Measurements from ENCODE around the gene CCDC40. TPM values are rescaled to one million over a fixed set of nuclear protein-coding genes. Genes with fewer than 3 reads are reported as not detected.

Gene CCDC40
- total and polyA plus RNA-seq, 9 of the 15 experiments (the other 6 are each of a cell fraction or from before 2014, with no cell fraction given), result 0.07 to 0.33 TPM; not detected in 7

- TF ChIP-seq ZNF175 (CRISPR knock-in tag; IDR thresholded peaks at IDR 0.05; ENCODE audit: low read depth), result no peak
- TF ChIP-seq FOXA3 (CRISPR knock-in tag; conservative IDR thresholded peaks at IDR 0.05 in 1 of 2, IDR thresholded peaks at IDR 0.05 in 1 of 2), result no peak
- no peak for TF ChIP-seq ATF1 (CRISPR knock-in tag; IDR thresholded peaks at IDR 0.05)
- 0 out of 2 replicates have a peak, but pooled peaks have one; percentile 28 for TF ChIP-seq ATF1 (tag; IDR thresholded peaks at IDR 0.05)
- TF ChIP-seq HNRNPL (IDR thresholded peaks at IDR 0.05; ENCODE audit: low read depth, low read length), result no peak
- TF ChIP-seq SPI1 (IDR thresholded peaks at IDR 0.05; ENCODE audit: borderline replicate concordance, low read depth, low read length), result no peak
- TF ChIP-seq MNT (conservative IDR thresholded peaks at IDR 0.05), result peak in 1 of 2 experiments; percentile 56; a peak in 2 of 4 replicates
- no peak for TF ChIP-seq TEAD2 (tag; IDR thresholded peaks at IDR 0.05)
- no peak for TF ChIP-seq NCOA2 (IDR thresholded peaks at IDR 0.05; ENCODE audit: partially characterized antibody in 2 of 2)
- TF ChIP-seq ZBTB1 (CRISPR knock-in tag; IDR thresholded peaks at IDR 0.05; ENCODE audit: borderline replicate concordance, low read depth), result no peak
- peak; percentile 89 for TF ChIP-seq L3MBTL2 (IDR thresholded peaks at IDR 0.05)
- TF ChIP-seq E2F6 (IDR thresholded peaks at IDR 0.05; ENCODE audit: borderline replicate concordance in 1 of 2, extremely low read depth in 1 of 2, insufficient read depth in 1 of 2, insufficient read length in 1 of 2, low read depth in 1 of 2, low read length in 1 of 2, poor library complexity in 1 of 2, severe bottlenecking in 1 of 2), result peak; percentile 56 to 82
- no peak for TF ChIP-seq AFF4 (CRISPR knock-in tag; IDR thresholded peaks at IDR 0.05)
- no peak for TF ChIP-seq ZNF668 (CRISPR knock-in tag; IDR thresholded peaks at IDR 0.05)
- peak; percentile 60; the same call in 1 of the 2 replicates for TF ChIP-seq BHLHE40 (IDR thresholded peaks at IDR 0.05; ENCODE audit: low read length)
- peak; percentile 34; the same call in 1 of the 2 replicates for TF ChIP-seq POLR2G (IDR thresholded peaks at IDR 0.05; ENCODE audit: low read depth, low read length)
- TF ChIP-seq BACH1 (tag; IDR thresholded peaks at IDR 0.05), result no peak
Measured at GRCh38 chr17:80105762-80106161, 69.3 kb downstream of the CCDC40 start (continued).

Measured in K562 (cell line).